Measurements from ENCODE around the gene GFOD1. TPM values are rescaled to one million over a fixed set of nuclear protein-coding genes. Genes with fewer than 3 reads are reported as not detected.
"Not testable (repeated sequence)": the region's sequence is repeated elsewhere in the genome, so short reads cannot be mapped to it uniquely, and the experiment has no call there.

GFOD1 gene
- total RNA-seq, 1 experiment from 2014 or later: 0.62 TPM

GRCh38 chr6:13434777-13435176 lies 52.6 kb downstream of the GFOD1 start:
- in situ Hi-C loops (cut with HindIII; ENCODE audit: low pct_unique_long_range_greater_than_20kb, low sequenced_read_pairs): no loop called here
- H3K4me3 ChIP-seq (ENCODE audit: low read depth in 2 of 2, low read length in 2 of 2): no peak overlapping the region
- no TSS peak for BruUV-seq (replicated peaks)
- no peaks in the 10 kb centered on the region for H3K36me3 ChIP-seq (ENCODE audit: control insufficient read depth, insufficient read depth, low read length)
- DNase-seq (ENCODE audit: low read depth, low spot score): no peak
- intact Hi-C loops (cut with micrococcal nuclease; ENCODE audit: unreplicated experiment): no loop called here
- no peaks in the 10 kb centered on the region for H3K4me1 ChIP-seq (ENCODE audit: control insufficient read depth, insufficient read depth, low read length)
- H3K27me3 ChIP-seq (ENCODE audit: control insufficient read depth, insufficient read depth, low read length): peaks cover 2% of the 10 kb centered on the region; the same call in 1 of the 2 replicates
- H3K27ac ChIP-seq (ENCODE audit: low read length): no peak overlapping the region
- no peaks in the 10 kb centered on the region for H3K9me3 ChIP-seq (ENCODE audit: control insufficient read depth, insufficient read depth, low read depth, low read length)
- ChIA-PET CTCF (no interaction called here), POLR2A (no interaction called here)
- no peak for ATAC-seq
- TF ChIP-seq POLR2AphosphoS5 (IDR thresholded peaks at IDR 0.05; ENCODE audit: low read depth, low read length) (no peak), CTCF (IDR thresholded peaks at IDR 0.05) (no peak), TCF7L2 (IDR thresholded peaks at IDR 0.05; ENCODE audit: low read depth, low read length) (no peak), REST (IDR thresholded peaks at IDR 0.05; ENCODE audit: insufficient read depth in 1 of 2, low read depth in 2 of 2, low read length in 1 of 2) (no peak), SIN3A (IDR thresholded peaks at IDR 0.05; ENCODE audit: borderline replicate concordance, insufficient read depth, low read depth, low read length) (no peak)

GRCh38 chr6:13434135-13434775 lies 53.1 kb downstream of the GFOD1 start:
- H3K4me1 ChIP-seq (ENCODE audit: control insufficient read depth, insufficient read depth, low read length); BruUV-seq (replicated peaks); CTCF ChIA-PET; DNase-seq (ENCODE audit: low read depth, low spot score); ATAC-seq; H3K4me3 ChIP-seq (ENCODE audit: low read depth in 2 of 2, low read length in 2 of 2); H3K27me3 ChIP-seq (ENCODE audit: control insufficient read depth, insufficient read depth, low read length); POLR2A ChIA-PET; H3K27ac ChIP-seq (ENCODE audit: low read length); in situ Hi-C loops (cut with HindIII; ENCODE audit: low pct_unique_long_range_greater_than_20kb, low sequenced_read_pairs); H3K9me3 ChIP-seq (ENCODE audit: control insufficient read depth, insufficient read depth, low read depth, low read length); H3K36me3 ChIP-seq (ENCODE audit: control insufficient read depth, insufficient read depth, low read length); intact Hi-C loops (cut with micrococcal nuclease; ENCODE audit: unreplicated experiment): not testable (repeated sequence)

GRCh38 chr6:13433709-13434121 lies 53.7 kb downstream of the GFOD1 start:
- Histone ChIP-seq H3K27me3 (ENCODE audit: control insufficient read depth, insufficient read depth, low read length) (no peaks in the 10 kb centered on the region; the same call in 1 of the 2 replicates), H3K4me1 (ENCODE audit: control insufficient read depth, insufficient read depth, low read length) (no peaks in the 10 kb centered on the region), H3K9me3 (ENCODE audit: control insufficient read depth, insufficient read depth, low read depth, low read length) (no peaks in the 10 kb centered on the region), H3K4me3 (ENCODE audit: low read depth in 2 of 2, low read length in 2 of 2) (no peak overlapping the region), H3K27ac (ENCODE audit: low read length) (no peak overlapping the region), H3K36me3 (ENCODE audit: control insufficient read depth, insufficient read depth, low read length) (no peaks in the 10 kb centered on the region)
- CTCF ChIA-PET: interaction anchor here (0.6 kb wide), 1 partner anchor 302 kb away, joined by 6 read pairs; no protein-coding TSS in a partner anchor
- POLR2A ChIA-PET: no interaction called here
- DNase-seq (ENCODE audit: low read depth, low spot score): no peak
- no TSS peak for BruUV-seq (replicated peaks)
- TF ChIP-seq SIN3A (IDR thresholded peaks at IDR 0.05; ENCODE audit: borderline replicate concordance, insufficient read depth, low read depth, low read length) (no peak), POLR2AphosphoS5 (IDR thresholded peaks at IDR 0.05; ENCODE audit: low read depth, low read length) (no peak), CTCF (IDR thresholded peaks at IDR 0.05) (no peak), TCF7L2 (IDR thresholded peaks at IDR 0.05; ENCODE audit: low read depth, low read length) (no peak), REST (IDR thresholded peaks at IDR 0.05; ENCODE audit: insufficient read depth in 1 of 2, low read depth in 2 of 2, low read length in 1 of 2) (no peak)
- in situ Hi-C loops (cut with HindIII; ENCODE audit: low pct_unique_long_range_greater_than_20kb, low sequenced_read_pairs) (no loop called here), intact Hi-C loops (cut with micrococcal nuclease; ENCODE audit: unreplicated experiment) (no loop called here)
- ATAC-seq: no peak

All from Panc1 (cell line).